ENCODE results near the gene CNOT10.
"Not testable (repeated sequence)": the region's sequence is repeated elsewhere in the genome, so short reads cannot be mapped to it uniquely, and the experiment has no call there.

Gene CNOT10

DNA sequence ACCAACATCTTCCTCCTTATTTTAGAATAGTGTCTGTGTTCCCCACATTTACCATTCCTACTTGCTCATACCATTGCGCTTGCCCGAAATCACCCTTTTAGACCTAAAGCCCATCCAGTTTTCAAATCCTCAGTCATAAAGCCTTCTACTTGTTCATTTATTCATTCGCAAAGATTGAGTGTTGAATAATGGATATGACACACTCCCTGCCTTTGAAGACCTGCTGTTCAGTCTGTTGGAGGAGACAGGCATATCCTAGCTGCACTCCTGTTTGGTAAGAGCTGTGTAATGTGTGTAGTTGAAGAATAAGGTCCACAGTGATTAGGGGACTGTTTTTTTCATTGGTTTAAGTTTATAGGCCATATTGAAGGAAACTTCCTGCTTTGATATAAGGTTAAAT lies 1.7 kb downstream of the CNOT10 start:
- no peak for DNase-seq (ENCODE audit: low read depth)

DNA sequence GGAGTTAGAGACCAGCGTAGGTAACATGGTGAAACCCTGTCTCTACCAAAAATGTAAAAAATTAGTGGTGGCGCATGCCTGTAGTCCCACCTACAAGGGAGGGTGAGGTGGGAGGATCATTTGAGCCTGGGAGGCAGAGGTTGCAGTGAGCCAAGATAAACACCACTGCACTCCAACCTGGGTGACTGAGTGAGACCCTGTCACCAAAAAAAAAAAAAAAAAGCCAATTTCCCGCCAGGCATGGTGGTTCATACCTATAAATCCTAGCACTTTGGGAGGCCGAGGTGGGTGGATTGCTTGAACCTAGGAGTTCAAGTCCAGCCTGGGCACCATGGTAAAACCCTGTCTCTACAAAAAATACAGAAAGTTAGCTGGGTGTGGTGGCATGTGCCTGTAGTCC lies 6.9 kb downstream of the CNOT10 start:
- no peak for DNase-seq (ENCODE audit: low read depth)

DNA sequence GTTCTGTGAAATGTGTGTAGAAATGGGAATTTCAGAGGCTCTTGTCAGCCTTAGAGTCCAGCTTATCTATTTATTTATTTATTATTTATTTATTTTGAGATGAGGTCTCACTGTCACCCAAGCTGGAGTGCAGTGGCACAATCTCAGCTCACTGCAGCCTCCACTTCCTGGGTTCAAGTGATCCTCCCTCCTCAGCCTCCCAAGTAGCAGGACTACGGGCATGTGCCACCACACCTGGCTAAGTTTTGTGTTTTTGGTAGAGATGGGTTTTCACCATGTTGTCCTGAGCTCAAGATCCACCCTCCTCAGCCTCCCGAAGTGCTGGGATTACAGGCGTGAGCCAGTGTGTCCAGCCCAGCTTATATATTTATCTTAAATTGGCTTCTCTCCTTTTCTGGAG lies 11.5 kb downstream of the CNOT10 start:
- no peak for DNase-seq (ENCODE audit: low read depth)

DNA sequence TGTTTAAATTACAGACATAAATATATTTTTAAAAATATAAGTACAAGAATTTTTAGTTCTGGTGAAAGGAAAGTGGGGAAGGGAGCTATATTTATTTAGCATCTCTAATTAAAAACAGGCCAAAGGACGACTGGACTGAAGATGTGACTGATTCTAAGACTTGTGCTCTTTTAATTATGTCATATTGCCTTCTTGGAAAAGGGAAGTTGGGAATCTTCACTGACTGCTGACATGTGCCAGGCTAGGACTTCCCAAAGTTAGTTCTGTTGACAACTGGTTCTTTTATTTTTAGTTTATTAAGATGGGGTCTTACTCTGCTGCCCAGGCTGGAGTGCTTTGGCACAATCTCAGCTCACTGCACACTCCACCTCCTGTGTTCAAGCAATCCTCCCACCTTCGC lies 13.5 kb downstream of the CNOT10 start:
- no peak for DNase-seq (ENCODE audit: low read depth)

DNA sequence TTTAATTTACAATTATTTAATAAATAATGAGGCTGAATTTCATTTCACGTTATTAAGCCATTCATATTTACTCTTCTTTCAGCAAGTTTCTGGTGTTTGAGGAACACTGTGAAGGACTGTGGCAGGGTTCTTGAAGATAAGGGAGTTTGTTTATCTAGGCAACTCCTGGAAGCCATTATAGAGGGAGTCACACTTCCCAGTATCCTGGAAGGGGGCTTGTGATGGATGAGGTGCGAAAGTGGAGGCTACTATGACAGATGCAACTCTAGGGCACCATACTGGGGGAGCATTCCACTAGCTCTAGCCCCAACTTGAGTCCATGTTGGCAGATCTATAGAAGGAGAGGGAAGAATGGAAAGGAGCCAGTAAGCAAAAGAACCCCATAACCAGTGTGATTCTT lies 14.4 kb downstream of the CNOT10 start:
- DNase-seq (ENCODE audit: low read depth), result no peak

DNA sequence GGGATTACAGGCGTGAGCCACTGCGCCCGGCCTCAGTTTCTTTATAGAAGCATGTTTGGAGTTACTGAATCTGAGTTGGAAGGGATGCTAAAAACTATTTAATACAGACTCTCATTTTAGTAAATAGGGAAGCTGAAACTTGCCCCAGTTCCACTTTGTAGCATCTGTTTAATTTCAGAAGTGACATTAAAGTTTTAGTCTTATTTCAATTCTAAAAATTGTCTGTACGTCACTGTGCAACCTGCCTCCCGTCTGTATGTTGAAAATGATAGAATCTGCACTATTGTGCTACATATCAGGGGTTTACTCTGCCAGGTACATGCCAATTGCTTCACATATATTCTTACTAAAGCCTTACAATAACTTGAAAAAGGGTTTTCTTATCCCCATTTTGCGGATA lies 15.3 kb downstream of the CNOT10 start:
- no peak for DNase-seq (ENCODE audit: low read depth)

DNA sequence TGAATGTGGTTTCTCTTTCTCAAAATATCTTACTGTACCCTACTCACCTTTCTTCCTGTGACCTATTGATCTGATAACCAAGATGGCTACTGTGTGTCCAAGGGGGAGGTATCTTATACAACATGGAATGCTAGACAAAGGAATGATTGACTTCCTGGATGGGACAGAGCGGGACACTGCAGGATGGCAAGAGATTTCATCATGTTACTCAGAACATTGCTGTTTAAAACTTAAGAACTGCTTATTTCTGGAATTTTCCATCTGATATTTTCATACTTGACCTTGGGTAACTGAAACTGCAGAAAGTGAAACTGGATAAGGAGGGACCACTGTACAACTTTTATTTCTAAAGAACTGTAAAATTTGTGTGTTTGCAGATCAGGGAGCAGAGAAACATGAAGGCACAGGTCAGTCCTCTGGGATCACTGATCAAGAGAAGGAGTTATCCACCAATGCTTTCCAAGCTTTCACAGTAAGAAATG lies 18.5 kb downstream of the CNOT10 start:
- peak; percentile 34 for DNase-seq (ENCODE audit: low read depth)

DNA sequence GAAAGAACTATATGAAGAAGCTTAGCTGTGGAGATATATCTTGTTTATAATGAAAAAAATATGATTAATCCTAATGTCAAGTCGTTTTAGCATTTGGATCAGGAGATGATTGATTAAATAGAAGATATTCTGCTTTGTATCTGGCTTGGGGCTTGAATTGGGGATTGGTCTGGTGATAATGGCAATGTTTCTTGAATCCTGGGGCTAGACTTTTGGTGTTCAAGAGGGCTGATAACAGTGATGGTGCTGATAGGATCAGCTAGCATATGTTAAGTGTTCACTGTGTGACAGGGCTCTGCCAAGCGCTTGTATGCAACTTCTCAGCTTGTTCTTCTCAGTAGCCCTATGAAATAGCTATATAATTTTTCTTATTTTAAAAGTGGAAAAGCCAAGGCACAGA lies 20.2 kb downstream of the CNOT10 start:
- DNase-seq (ENCODE audit: low read depth), result no peak

DNA sequence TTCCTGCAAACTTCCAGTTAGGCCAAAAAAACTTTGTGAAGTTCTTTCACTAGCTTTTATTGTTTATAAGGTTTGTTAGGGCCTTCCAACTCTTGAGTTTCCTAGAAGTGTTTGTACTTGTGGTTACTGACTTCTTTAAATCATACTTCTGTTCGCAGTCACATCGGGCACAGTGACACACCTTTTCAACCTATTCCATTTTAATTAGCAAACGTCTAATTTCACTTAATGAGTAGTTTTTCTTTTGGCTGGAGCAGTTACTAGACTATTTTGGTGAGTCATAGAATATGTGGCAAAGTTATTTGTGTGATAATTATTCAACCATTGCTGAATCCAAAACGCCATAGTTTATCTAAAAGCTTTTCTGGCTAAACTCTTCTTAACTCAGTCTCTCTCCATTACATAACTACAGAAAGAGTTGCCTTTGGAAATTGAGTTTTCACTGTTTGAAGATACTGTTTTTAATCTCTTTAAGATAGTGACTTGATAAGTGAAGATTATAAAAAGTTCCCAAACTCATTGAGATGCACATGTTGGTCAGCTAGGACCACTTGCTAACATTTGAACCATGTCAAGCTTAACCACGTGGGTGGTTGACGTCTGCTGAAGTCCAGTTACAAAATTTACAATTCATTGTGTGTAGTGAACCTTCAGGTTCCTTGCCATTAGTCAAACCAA lies 21.5 kb downstream of the CNOT10 start:
- DNase-seq (ENCODE audit: low read depth), result no peak

DNA sequence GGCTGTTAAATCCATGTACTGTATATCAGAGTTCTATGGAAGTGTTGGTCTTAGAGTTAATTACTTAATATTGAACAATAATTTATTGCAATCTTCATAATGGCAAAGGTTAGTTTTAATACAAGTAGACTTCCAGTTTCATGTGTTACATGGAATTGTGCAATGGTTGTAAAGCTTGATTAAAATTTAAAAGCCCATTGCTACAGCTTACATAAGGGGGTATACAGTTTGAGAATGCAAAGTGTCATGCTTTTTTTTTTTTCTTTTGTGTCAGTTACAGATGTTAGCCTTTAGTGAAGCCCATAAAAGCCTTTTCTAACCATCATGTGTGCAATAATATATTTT lies 22.0 kb downstream of the CNOT10 start:
- DNase-seq (ENCODE audit: low read depth), result no peak

DNA sequence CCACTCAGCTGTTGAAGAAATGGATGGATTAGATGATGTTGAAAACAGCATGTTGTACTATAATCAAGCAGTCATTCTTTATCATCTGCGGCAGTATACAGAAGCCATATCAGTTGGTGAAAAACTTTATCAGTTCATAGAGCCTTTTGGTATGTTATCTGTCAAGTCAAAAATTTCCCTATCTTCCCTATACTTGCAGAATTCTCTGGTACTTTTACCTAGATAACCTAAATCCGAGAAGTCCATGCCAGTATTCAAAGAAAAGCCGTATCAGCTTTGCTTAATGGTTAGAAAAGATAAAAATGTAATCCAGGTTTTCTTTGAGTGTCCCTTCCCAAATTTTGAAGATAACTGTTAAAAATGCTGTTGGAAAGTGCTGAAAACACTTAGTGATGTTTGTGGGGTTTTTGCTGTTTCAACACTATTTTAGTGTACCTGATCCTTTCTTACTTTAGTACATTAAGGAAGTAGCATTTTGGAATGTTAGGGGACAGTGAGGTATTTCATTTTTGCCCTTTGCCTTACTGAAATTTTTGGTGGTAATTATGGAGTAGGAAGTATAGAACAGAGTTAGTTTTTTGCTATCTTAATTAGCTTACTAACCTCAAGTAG lies 23.8 kb downstream of the CNOT10 start:
- no peak for DNase-seq (ENCODE audit: low read depth)

DNA sequence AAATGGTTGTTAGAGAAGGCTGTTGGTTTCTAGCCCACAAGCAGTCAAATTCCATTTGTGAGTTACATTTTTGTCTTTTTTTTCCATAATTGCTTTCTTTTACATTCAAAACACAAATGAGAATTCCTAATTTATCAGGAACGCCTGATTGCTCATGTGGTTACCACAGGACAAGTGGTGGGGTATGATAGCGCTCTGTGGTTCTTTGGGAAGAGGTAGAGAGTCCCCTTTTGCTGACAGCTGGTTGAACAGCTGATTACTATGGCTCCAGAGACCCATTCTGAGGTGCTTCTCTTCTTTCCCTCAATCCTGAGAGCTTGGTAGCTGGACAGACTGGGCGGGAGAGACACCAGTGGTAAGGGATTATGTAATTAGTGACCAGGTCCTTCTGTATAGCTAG lies 24.4 kb downstream of the CNOT10 start:
- DNase-seq (ENCODE audit: low read depth), result no peak

DNA sequence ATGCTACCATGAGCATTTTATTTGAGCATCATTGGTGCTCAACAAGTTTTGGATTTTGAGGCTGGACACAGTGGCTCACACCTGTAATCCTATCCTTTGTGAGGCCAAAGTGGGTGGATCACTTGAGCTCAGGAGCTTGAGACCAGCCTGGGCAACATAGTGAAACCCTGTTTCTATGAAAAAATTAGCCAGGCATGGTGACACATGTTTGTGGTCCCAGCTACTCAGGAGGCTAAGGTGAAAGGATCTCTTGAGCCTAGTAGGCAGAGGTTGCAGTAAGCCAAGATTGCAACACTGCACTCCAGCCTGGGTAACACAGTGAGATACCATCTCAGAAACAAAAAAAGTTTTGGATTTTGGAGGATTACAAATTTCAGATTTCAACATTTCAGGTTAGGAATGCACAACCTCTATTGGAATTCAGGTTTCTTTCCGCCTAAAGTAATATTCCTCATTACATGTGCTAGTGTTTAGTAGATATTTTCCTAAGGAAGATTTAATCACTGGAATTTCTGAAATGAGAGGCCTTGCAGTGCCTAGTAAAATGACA lies 27.6 kb downstream of the CNOT10 start:
- no peak for DNase-seq (ENCODE audit: low read depth)

DNA sequence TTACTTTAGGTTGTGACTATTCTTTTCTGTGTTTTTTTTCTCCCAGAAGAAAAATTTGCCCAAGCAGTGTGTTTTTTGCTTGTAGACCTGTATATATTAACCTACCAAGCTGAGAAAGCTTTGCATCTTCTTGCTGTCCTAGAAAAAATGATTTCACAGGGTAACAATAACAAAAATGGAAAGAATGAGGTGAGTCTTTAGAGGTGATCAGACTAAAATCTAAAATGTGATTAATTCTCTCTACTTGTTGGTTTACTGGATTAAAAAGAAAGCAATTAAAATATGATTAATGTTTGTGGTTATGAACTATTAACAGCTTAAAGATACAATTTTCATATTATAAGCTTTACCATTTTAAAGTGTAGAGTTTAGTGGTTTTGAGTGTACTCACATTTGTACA lies 28.2 kb downstream of the CNOT10 start:
- no peak for DNase-seq (ENCODE audit: low read depth)

DNA sequence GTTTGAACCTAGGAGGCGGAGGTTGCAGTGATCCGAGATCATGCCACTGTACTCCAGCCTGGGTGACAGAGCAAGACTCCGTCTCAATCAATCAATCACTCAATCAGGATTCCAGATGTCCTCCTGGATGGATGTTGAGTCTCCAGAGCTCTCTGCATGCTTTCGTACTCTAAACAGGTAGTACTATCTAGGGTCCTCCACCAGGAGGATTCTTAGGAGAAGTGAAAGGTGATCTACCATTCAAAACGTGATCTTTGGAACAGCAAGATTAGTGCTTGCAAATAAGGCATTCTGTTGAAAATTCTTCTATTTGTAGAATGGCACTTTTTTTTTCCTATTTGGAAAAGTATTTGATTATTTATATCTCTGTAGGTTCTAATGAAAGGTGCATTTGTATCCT lies 34.3 kb downstream of the CNOT10 start:
- DNase-seq (ENCODE audit: low read depth), result no peak

DNA sequence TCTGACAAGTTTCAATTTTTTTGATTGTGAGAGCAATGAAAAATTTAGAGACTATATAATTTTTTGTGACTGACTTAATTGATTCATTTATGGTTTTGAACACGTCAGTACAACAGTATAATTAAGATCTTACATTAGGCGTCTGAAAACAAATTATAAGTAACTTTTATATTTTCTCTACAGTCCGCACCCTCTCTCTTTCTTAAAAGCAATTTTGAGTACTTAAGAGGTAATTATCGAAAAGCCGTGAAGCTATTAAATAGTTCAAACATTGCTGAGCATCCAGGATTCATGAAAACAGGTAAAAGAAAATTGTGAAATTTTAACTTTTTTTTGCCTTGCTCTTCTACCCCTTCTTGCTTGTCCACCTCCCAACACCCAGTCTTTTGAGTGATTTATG lies 34.9 kb downstream of the CNOT10 start:
- DNase-seq (ENCODE audit: low read depth), result no peak

DNA sequence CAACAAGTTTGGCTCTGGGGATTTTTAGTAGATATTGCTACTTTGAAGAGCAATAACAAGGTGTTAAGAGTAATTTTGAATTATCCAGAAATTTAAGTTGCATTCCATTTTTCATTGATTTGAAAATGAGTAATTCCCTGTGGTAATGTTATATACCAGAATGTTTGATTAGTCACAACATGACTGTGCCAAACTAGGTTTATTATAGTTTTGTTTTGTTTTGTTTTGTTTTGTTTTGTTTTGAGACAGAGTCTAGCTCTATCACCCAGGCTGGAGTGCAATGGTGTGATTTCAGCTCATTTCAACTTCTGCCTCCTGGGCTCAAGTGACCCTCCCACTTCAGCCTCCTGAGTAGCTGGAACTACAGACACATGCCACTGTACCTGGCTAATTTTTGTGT lies 40.7 kb downstream of the CNOT10 start:
- DNase-seq (ENCODE audit: low read depth), result no peak

DNA sequence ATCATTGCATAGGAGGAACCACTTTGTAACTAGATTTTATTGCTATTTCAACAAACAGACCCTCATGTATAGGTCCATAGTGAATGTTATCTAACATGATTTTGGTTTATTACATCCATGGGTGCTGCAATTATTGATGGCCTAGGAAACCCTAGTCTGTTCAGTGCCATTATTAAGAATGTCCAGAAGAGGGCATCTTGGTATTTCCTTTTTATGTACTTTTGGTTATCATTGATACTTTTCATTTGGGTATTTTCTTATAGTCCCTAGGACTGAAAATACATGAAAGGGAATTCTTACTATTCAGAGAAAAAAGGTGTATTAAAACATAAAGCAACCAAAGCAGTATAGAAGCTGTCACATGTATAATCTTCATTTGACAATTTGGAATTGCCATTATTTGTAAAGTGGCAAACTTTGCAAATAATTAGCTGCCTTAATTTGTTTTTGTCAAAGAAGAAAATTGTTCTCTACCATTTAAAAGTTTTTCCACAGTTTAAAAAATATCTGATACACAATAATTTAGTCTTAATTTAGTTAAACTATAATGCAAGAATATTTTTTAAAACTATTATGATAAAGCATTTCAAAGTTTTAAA lies 48.7 kb downstream of the CNOT10 start:
- DNase-seq (ENCODE audit: low read depth), result peak; percentile 30

DNA sequence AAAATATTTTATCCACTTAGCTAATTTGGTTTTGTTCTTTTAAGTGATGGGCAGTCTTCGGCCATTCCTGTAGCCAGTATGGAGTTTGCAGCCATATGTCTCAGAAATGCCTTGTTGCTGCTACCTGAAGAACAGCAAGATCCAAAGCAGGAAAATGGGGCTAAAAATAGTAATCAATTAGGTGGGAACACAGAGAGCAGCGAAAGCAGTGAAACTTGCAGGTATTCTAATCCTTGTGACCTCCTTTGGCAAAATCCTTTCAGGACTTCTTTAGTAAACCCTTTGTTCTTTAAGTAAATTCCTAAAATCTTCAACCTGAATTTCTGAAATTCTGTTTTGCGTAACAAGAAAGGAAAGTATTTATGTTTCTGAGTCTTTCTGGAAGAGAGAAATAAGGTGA lies 49.8 kb downstream of the CNOT10 start:
- DNase-seq (ENCODE audit: low read depth), result no peak

DNA sequence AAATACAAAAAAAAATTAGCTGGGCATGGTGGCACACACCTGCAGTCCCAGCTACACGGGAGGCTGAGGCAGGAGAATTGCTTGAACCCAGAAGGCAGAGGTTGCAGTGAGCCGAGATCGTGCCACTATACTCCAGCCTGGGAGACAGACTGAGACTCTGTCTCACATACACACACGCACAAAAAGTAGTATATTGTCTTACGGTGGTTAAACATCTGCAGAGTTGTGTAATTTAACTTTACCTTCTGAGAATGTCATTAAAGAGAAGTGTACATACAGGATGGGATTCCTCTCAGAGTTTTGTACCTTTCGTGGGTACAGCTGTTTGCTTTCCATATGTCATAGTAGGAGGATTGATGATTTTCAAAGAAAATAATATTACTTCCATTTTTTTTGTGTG lies 58.5 kb downstream of the CNOT10 start:
- not testable (repeated sequence) for DNase-seq (ENCODE audit: low read depth)

DNA sequence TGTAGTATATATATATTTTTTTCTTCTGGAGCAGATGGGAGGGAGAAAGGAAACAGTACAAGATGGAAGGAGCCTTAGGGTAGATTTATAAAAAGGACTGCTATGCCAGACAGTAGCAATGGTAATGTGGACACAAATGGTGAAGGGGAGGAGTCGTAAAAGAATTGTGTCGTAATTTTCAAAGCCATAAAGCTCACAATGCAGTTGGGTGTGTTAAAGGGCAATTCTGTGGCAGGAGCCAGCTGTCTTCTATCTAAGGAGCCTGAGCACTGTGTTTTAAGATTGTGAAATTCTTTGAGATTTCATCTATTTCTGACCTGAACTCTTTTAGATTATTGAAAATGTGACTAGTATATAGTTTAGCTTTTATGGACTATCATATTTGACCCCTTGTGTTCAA lies 58.9 kb downstream of the CNOT10 start:
- DNase-seq (ENCODE audit: low read depth), result peak; percentile 44

DNA sequence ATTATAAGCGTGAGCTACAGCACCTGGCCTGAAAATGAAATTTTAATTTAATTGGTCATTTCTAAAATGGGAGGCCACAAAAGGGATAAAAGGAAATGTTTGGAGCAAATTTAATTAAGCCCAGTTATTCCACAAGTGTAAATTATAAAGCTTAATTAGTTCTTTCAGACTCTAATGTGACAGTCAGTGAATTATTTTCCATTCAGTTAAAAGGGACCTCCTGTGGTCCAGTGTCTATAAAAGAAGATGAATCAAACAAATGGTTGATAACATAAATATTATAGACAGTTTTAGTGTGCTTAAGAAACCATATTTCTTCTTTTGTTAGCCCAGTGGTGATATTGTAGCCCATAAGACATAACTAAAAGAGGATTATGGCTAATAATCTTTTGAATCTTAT lies 66.4 kb downstream of the CNOT10 start:
- DNase-seq (ENCODE audit: low read depth), result no peak

DNA sequence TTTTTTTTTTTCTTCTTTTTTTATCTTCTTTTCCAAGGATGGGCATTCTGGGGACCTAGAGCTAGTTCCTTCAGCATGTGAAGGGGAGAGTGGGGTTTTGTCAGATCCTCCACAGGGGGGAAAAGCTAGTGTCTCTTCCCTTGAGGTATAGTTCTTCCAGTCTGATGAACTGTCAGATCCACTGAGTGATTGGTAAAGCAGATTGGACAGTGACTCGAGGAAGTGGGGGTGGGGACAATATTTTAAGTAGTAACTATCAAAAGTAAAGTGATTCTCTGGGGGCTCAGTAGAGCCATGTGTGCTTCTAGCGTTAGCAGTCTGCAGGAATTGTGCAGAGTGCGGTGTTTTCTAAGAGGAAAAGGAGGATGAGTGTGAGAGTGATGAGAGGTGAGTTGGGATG lies 70.8 kb downstream of the CNOT10 start:
- no peak for DNase-seq (ENCODE audit: low read depth)
